ACHN (cell line): Measurements from ENCODE around the gene TMTC1.

Experiments
- DNase-seq: peaks from one replicate; pipeline ENCODE4 v3.0.0-alpha.2; 2015
- in situ Hi-C: cut with HindIII; loops from 2 replicates; pipeline ENCODE4 v1.10.0; 2017; ENCODE audit warnings: low sequenced_read_pairs, low pct_ligation_motif_present, low pct_unique_long_range_greater_than_20kb

The TMTC1 gene

DNA sequence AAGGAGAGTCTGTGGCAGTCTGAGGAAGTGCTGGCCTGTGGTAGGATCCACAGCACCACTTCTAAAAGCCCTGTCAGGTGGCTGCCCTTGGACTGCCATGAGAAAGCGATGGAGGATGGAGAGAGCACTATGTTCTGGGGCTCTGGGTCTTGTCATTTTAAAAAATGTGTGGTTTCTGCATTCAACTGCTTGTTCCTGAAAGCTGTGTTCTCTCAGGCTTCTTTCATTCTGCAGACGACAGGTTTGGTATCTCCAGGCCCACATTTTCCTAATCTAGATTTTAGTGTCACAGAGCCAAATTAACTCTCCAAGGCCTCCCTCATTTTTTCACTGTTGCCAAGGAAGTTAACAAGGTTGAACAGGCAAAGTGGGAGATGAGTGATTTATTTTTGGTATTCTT is 296.8 kb downstream of the TMTC1 start:
- no peak for DNase-seq
- in situ Hi-C loops = no loop called here

DNA sequence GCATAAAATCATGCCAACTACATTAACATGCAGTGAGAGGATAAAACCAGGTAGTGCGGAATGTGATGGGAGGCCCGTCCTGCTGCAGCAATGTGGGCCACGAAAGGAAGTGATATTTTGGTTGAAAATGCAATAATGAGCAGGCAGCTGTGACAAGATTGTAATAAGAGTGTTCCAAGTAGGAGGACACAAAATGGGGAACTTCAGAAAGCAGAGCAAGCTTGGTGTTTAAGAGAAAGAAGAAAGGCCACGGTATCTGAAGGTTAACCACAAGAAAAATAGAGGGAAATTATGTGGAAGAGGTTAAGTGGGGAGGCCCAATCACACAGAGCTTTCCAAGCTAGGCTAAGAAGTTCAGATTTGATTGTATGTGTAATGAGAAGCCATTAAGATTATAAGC is 320.5 kb downstream of the TMTC1 start:
- no peak for DNase-seq
- in situ Hi-C loops = no loop called here

DNA sequence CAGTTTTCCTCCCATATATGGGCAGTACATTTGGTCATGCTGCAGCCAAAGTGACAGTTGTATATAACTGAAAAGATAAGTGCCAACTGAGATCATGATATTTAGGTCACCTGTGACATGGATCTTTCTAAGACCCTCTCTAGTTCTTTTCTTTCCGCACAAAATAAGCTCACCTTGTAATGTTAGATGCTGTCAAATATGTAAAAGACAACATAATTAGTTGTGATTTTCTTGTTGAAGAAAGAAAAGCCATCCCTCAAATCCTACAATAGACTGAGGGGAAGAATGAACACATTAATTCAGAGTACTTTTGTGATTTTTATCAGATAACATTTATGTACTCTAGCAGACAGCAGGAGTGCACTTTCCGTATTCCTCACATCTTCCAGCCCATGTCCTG is 323.7 kb downstream of the TMTC1 start:
- no peak for DNase-seq
- in situ Hi-C loops = no loop called here

DNA sequence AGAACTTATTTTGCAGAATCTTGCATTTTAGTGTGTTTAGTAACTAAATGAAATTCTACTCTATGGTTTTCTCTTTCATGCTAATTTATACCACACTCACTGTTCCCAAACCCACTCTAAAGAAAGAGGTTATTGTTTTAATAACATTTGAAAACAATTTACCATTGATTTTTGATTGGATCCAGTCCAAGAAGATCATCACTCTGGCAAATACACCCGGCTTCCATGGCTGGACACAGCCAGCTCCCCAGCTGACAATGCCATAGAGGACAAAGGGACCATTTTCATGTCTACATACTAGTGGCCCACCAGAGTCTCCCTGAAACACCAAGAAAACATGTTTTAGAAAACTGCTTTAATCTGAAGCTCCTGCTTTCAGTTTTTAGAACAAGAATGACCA is 328.7 kb downstream of the TMTC1 start:
- no peak for DNase-seq

DNA sequence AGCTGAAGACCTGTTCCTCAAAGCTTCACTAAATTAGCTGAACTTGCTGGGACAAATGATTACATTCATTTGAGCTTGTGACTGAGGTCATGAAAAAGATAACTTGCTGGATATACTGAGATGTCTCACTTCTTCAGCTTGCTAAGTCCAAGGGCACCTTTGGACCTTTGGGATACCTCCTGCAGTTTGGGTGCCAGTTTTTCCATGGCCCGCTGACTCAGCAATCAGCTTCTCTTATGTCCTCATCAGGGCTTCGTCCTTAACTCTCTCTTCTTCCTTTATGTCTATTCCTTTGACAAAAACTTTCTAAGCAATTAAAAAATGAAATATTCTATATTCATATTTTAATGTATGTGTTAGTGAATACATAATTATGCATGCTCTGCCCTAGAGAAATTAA is 331.9 kb downstream of the TMTC1 start:
- no peak for DNase-seq
- in situ Hi-C loops = no loop called here

More for the DNA sequence above, 328.7 kb downstream of the TMTC1 start:
- in situ Hi-C loops = no loop called here
